SK-N-SH treated with all-trans-retinoic acid at 6 μM for 48 hours (cell line): ENCODE measurements around the gene TM4SF5.

Source experiments
- ESRRG ChIP-seq: fragments of 250-450 bp; sonication (Bioruptor Pico); IDR thresholded peaks from 2 replicates; pipeline ENCODE4 v1.6.1; 2021; ENCODE audit warnings: mild to moderate bottlenecking
- GLIS3 ChIP-seq: fragments of 250-450 bp; sonication (Bioruptor Pico); IDR thresholded peaks from 2 replicates; pipeline ENCODE4 v1.5.0; 2020; ENCODE audit warnings: mild to moderate bottlenecking, moderate library complexity
- OSR1 ChIP-seq: fragments of 250-450 bp; sonication (Bioruptor Pico); IDR thresholded peaks from 2 replicates; pipeline ENCODE4 v1.8.0; 2022; ENCODE audit warnings: moderate library complexity, mild to moderate bottlenecking, inconsistent platforms
- PATZ1 ChIP-seq: fragments of 250-450 bp; sonication (Bioruptor Pico); IDR thresholded peaks from 2 replicates; pipeline ENCODE4 v1.8.0; 2020; ENCODE audit warnings: mild to moderate bottlenecking, moderate library complexity, borderline replicate concordance
- POU6F1 ChIP-seq: fragments of 250-450 bp; sonication (Bioruptor Pico); IDR thresholded peaks from 2 replicates; pipeline ENCODE4 v1.8.0; 2021; ENCODE audit warnings: low read depth, mild to moderate bottlenecking, moderate library complexity, borderline replicate concordance
- RARB ChIP-seq: fragments of 250-450 bp; sonication (Bioruptor Pico); IDR thresholded peaks from 2 replicates; pipeline ENCODE4 v1.8.0; 2021; ENCODE audit warnings: mild to moderate bottlenecking, moderate library complexity
- TCF4 ChIP-seq: fragments of 250-450 bp; sonication (Bioruptor Pico); IDR thresholded peaks from 2 replicates; pipeline ENCODE4 v1.8.0; 2021; ENCODE audit warnings: mild to moderate bottlenecking, moderate library complexity, borderline replicate concordance
- TOX ChIP-seq: fragments of 250-450 bp; sonication (Bioruptor Pico); IDR thresholded peaks from 2 replicates; pipeline ENCODE4 v1.8.0; 2021; ENCODE audit warnings: mild to moderate bottlenecking, moderate library complexity, borderline replicate concordance
- ZC3H10 ChIP-seq: fragments of 250-450 bp; sonication (Bioruptor Pico); IDR thresholded peaks from 2 replicates; pipeline ENCODE4 v1.5.1; 2021; ENCODE audit warnings: mild to moderate bottlenecking, moderate library complexity
- ZFP3 ChIP-seq: fragments of 250-450 bp; sonication (Bioruptor Pico); IDR thresholded peaks from 2 replicates; pipeline ENCODE4 v1.5.0; 2020; ENCODE audit warnings: mild to moderate bottlenecking, moderate library complexity
- ZFP30 ChIP-seq: fragments of 450-650 bp; formaldehyde crosslinking; IDR thresholded peaks from 2 replicates; pipeline ENCODE4 v1.5.0; 2022; ENCODE audit warnings: mild to moderate bottlenecking, moderate library complexity

DNA sequence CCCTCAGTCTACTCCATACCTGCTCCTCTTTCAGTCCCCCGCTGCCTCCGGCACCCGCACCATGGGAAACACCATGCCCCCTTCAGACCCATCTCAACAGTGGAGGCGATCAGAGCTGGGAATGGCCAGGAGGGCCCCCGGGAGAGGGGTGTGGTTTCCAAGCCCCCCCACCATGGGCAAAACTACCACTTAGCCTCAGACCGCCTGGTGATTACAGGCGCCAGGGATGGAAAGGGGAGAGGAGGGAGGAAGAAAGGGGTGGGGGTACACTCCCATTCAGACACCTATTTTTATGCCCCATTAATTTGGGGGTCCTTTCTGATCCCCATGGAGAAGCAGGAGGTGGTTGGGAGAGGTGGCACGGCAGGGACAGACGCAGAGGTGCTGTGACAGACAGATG lies 30.5 kb downstream of the TM4SF5 start, which contains the start of gene C17orf114:
- TF ChIP-seq POU6F1 (CRISPR knock-in tag): no peak
- no peak for TF ChIP-seq PATZ1 (CRISPR knock-in tag)
- TF ChIP-seq OSR1 (CRISPR knock-in tag): no peak
- no peak for TF ChIP-seq ZC3H10 (CRISPR knock-in tag)
- no peak for TF ChIP-seq TCF4 (CRISPR knock-in tag)
- TF ChIP-seq TOX: no peak
- TF ChIP-seq ZFP30: no peak
- no peak for TF ChIP-seq RARB (CRISPR knock-in tag)
- no peak for TF ChIP-seq ZFP3 (CRISPR knock-in tag)
- TF ChIP-seq ESRRG (CRISPR knock-in tag): no peak
- TF ChIP-seq GLIS3: no peak
